HG03025 (cell line): ENCODE data around the gene GABRB3.

Experiments
- ATAC-seq: cut with Tn5 transposase; IDR thresholded peaks from one replicate; pipeline ENCODE4 v1.9.1; 2021; ENCODE audit warnings: mild to moderate bottlenecking, moderate library complexity; ENCODE audit not compliant: unreplicated experiment, low FRiP score

GABRB3 gene

DNA sequence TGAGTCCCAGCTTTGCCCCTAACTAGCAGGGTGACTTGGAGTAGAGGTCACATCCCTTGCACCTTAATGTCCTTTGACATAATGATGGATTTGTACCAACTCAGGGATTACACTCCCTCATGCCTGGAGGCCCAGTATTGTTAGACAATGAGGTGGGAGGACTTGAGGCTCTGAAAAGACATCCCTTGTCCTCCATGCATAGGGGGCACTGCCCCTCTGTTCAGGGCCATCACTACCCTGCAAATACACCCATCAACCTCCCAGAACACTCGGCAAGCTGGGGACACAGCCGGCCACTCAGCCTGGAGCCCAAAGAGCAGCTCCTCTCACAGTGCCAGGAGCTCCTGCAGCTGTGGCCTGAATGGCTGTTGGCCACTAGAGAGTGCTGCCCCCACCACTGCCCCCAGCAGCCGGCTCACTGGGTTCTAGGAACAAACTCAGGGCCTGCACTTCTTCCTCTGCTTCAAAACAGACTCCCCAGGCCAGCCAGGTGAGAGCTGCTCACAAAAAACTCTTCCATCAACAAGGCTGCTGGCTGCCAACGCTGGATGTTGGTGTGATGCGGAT lies 90.2 kb downstream of the GABRB3 start:
- ATAC-seq, result no peak

DNA sequence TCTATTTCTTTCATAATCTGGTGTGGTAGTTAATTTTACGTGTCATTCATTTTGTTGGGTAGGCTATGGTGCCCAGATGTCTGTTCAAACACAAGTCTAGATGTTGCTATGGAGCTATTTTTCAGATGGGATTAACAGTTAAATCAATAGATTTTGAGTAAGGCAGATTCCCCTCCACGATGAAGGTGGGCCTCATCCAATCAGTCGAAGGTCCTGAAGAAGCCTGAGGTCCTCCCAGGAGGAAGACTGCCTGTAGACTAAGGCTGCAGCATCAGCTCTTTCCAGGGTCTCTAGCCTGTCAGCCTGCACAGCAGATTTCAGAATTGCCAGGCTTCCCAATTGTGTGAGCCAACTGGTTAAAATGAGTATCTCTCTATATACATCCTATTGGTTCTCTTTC lies 92.9 kb downstream of the GABRB3 start:
- no peak for ATAC-seq

GRCh38 chr15:26676115-26676514 lies 96.8 kb downstream of the GABRB3 start:
- ATAC-seq, result no peak

GRCh38 chr15:26674467-26674866 lies 98.4 kb downstream of the GABRB3 start:
- no peak for ATAC-seq

DNA sequence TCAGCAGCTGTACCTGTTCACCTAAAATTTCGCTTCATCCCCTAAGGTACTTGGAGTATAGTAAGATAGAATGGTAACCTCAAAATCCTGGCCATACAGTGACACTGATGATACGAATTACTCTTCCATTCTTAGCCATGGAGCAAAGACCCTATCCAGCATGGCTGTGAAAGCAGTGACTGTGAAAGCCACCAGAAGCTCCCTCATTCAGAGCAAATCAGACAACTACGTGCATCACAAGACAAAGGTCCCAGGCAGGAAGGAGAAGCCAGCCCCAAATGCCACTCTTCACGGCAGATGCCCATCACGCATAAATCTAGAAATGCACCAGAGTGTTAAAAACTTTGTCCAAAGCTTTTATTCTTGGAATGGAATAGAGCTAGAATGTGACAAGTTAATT lies 99.4 kb downstream of the GABRB3 start:
- no peak for ATAC-seq

- ATAC-seq, result no peak
Measured at GRCh38 chr15:26670116-26670515, 102.8 kb downstream of the GABRB3 start.

- ATAC-seq, result no peak
Measured at GRCh38 chr15:26667222-26667988, 105.5 kb downstream of the GABRB3 start.

- no peak for ATAC-seq
Measured at GRCh38 chr15:26665957-26666791, 106.7 kb downstream of the GABRB3 start.

DNA sequence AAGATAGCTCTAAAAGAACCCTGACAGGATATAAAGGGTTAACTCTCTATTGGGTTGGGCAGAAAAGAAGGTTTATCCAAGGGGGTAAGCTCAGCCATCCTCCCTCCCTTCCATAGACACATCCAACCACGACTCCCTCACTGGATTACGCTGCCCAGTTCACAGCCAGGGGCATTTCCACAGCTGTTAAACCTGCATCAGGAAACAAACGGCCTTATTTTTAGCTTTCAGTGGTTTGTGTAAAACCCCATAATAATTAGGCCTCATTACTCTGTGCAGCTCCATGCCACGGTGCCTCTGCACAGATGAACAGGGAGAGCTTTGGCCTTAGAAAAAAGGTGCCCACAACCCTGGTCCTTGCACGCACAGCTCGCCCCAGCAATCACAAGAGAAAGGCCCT lies 110.6 kb downstream of the GABRB3 start:
- ATAC-seq, result no peak

DNA sequence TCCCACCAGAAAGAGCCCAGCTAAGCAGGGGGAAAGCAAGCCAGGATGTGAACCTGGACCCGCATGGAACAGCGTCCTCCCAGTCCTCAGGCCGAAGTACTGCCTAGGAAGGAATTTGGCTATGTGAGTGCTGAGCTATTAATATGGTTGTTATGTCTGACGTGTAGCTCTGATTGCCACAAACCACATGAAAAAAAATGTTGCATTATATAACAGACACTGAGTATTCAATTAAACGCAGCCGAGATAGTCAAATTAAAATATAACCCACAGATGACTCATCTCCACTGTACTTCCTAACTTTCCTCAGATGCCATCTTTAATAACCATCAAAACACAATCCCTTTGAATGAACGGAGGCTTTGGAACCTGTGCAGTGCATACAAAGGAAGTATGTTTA lies 111.1 kb downstream of the GABRB3 start:
- ATAC-seq, result no peak

DNA sequence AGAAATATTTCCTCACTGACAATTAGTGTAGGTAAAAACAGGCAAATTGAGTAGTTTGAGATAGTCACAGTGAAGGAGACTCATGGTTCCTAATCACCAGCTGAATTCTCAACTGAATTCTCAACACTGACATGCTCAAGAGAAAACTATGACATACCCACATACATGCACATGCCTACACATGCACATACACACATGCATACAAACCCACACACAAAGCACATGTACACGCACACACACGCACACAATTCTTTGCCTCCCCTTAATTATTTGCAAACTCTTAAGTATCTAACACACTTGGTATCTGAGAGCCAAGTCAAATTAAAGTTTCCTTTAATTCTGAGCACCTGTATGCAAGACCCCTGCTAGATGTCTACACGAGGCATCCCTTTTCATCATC lies 111.8 kb downstream of the GABRB3 start:
- no peak for ATAC-seq

DNA sequence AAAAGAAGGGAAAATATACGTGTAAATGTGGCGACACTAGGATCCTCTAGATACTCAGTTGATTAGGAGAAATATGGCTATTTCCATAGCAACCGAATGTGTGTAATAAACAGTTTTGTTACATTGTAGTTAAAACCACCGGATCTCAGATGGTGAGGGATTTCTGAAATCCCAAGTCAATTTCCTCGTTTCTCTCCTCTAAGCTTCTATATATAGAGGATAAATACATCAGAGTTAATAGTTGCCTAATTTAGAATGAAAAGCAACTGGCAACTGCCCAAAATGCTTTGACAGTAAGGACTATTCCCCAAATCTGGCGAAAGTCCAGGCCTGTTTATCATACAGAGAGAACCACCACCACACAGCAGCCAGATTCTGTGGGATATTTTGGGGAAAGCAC lies 112.6 kb downstream of the GABRB3 start:
- no peak for ATAC-seq

DNA sequence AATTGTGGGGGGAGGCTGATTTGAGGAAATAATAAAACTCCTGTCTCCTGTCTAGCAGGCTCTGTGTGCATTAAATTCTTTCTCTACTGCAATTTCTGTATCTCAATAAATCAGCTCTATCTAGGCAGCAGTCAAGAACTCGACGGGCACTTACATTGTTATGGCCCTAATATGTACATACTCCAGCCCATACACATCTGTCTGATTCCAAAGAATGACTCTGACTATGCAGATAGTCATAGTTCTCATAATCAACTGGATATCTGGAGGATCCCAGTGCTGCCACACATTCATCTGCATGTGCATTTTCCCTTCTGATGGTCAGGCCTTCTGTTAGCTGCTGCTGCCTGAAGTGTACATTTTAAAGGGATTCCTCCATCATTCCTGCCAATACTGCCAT lies 114.6 kb downstream of the GABRB3 start:
- ATAC-seq, result no peak

GRCh38 chr15:26656080-26656479 lies 116.8 kb downstream of the GABRB3 start:
- no peak for ATAC-seq

DNA sequence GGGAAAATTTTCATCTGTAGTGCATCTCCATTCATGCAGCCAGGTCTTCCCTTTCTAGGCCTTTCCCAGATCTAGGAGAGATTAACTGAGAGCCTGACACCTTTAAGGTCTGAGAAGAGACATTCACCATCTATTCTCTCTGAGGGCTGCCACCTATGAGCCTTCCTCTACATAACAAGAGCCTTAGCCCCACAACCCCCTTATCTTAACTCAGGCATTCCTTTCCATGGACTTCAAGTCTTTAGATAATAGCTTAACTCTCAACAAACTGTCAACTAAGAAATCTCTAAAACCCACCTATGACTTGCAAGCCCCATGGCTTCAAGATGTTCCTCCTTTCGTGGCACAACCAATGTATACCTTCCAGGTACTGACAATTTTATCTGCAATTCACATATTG lies 121.0 kb downstream of the GABRB3 start:
- ATAC-seq, result no peak

DNA sequence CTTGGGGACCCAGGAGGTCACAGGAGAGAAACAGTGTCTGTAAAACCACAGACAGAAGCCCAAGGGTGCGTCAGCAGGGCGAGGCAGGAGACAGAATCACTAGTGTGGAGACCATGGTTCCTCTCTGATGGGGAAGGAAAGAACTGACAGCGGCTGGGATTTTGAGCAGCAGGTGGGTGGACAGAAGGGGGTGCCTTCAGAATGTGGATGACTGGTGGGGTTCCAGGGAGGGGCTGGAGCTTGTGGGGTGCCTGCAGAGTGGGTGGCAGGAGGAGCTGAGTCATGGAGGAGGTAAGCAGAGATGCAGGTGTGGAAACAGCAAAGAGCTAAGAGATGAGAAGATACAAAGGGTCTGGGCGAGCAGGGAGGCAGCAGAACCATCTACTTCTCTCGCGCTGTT lies 124.2 kb downstream of the GABRB3 start:
- no peak for ATAC-seq

GRCh38 chr15:26644948-26645347 lies 127.9 kb downstream of the GABRB3 start:
- no peak for ATAC-seq

DNA sequence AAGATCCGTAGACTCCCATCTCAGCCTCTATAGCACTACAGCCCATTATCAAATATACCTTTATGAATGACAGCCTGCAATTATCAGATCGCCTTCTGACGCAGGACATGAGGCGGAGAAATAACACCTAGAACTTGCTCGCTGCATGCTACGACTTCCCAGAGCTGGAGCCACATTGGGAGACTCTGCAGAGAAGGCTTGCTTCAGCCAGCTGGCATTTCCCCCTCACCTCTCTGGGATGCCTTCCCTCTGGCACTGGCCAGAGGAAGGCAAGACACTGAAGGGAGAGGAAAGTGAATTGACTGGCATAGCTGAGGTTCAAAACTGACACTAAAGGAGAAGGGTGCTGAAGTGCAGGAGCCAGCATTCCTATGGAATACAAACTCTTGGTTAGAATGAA lies 131.7 kb downstream of the GABRB3 start:
- no peak for ATAC-seq

DNA sequence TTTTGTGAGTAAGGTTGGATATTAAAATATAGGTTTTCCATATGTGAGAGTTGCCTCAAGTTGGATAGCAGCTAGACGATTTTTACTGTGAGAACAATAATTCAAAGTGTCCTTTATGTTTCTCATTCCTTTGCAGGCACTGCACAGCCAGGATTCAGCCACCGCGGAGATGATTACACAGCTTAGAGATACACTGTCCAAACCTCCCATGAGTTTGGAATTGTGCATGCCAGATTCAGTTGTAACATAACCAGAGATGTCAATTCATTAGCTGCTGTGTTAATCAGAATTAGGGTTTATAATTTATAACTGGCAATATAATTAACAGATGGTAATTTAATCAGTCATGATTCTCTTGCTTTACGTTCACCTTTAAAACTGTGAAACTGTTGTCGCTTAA lies 132.3 kb downstream of the GABRB3 start:
- ATAC-seq, result no peak

- ATAC-seq, result no peak
Measured at GRCh38 chr15:26639966-26640365, 132.9 kb downstream of the GABRB3 start.

DNA sequence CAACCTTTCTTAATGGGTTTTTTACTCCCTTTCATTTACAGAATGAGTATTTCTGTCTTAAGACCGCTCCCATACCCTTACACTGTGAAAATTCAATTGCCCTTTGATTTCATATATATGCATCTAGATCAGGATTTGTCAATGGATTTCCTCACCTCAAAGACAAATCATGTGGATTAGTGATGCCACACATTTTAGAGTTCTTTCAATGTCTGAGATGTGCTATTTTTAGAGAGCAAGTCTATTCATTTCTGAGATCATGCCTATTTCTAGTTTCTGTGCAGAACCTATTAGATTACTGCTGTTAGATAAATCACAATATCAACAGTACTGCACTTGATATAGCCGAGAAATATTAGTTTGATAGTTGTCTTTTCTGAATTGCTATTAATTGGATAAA lies 137.3 kb downstream of the GABRB3 start:
- no peak for ATAC-seq

DNA sequence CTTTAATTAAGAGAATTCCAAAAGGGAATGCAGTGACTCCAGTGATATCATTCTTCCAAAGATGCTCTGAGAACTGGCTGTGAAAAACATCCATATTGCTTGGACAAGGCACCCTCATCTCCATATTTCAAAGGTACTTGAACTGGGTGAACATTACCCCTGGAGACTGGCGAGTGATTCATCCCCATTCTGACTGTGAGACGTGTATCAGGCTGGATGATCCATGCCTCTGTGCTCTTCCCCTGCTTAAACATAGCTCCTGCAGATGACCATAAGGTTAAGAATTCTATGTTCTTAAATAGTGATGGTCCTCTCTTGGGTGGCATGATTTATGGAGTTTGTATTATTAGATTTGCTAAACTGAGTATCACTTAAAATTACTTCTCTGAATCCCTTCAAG lies 137.8 kb downstream of the GABRB3 start:
- no peak for ATAC-seq
